Neural progenitor cell (in vitro differentiated cells): ENCODE measurements around the gene CDC123. TPM values are rescaled to one million over a fixed set of nuclear protein-coding genes. Genes with fewer than 3 reads are reported as not detected.

Source experiments
- DNase-seq: peaks from one replicate; pipeline ENCODE4 v3.0.0-alpha.2; 2016; ENCODE audit warnings: low spot score
- H2AFZ ChIP-seq: fragments of 200-600 bp; sonication (generic); replicated peaks from 2 replicates; pipeline ENCODE4 v1.6.1; 2016; ENCODE audit warnings: antibody characterized with exemption
- H3F3A ChIP-seq: fragments of 200-600 bp; sonication (generic); 2 replicates; pipeline ENCODE4 v1.6.1; 2016; ENCODE audit warnings: antibody characterized with exemption, low read depth
- H3K27ac ChIP-seq: fragments of 200-600 bp; sonication (generic); 2 replicates; pipeline ENCODE4 v1.5.1; 2016; ENCODE audit warnings: mild to moderate bottlenecking
- H3K27me3 ChIP-seq: fragments of 200-600 bp; sonication (generic); 2 replicates; pipeline ENCODE4 v1.6.1; 2016; ENCODE audit warnings: mild to moderate bottlenecking, moderate library complexity
- H3K36me3 ChIP-seq: fragments of 200-600 bp; sonication (generic); 2 replicates; pipeline ENCODE4 v1.5.1; 2016
- H3K4me1 ChIP-seq: fragments of 200-600 bp; sonication (generic); 2 replicates; pipeline ENCODE4 v1.6.1; 2016; ENCODE audit warnings: mixed run types
- H3K4me2 ChIP-seq: fragments of 200-600 bp; sonication (generic); 2 replicates; pipeline ENCODE4 v1.6.1; 2016
- H3K4me3 ChIP-seq: fragments of 200-600 bp; sonication (generic); 2 replicates; pipeline ENCODE4 v1.5.1; 2016
- H3K79me2 ChIP-seq: fragments of 200-600 bp; sonication (generic); 2 replicates; pipeline ENCODE4 v1.6.1; 2016; ENCODE audit warnings: low read depth
- H3K9ac ChIP-seq: fragments of 200-600 bp; sonication (generic); 2 replicates; pipeline ENCODE4 v1.6.1; 2016
- H3K9me3 ChIP-seq: fragments of 200-600 bp; sonication (generic); 2 replicates; pipeline ENCODE4 v1.5.1; 2016; ENCODE audit warnings: low read depth
- H4K20me1 ChIP-seq: fragments of 200-600 bp; sonication (generic); 2 replicates; pipeline ENCODE4 v1.6.1; 2016; ENCODE audit warnings: low read depth
- H3K27ac Mint-ChIP-seq: 3 replicates; pipeline ENCODE4 v1.8.0; 2021; ENCODE audit warnings: mixed read lengths
- H3K27me3 Mint-ChIP-seq: 2 replicates; pipeline ENCODE4 v1.8.0; 2022; ENCODE audit warnings: low read depth, mild to moderate bottlenecking, inconsistent platforms, moderate library complexity, mixed read lengths; ENCODE audit not compliant: insufficient read depth
- H3K36me3 Mint-ChIP-seq: 3 replicates; pipeline ENCODE4 v1.8.0; 2021; ENCODE audit warnings: mixed read lengths
- H3K4me1 Mint-ChIP-seq: 3 replicates; pipeline ENCODE4 v1.8.0; 2021; ENCODE audit warnings: mixed read lengths
- H3K4me3 Mint-ChIP-seq: 3 replicates; pipeline ENCODE4 v1.8.0; 2021; ENCODE audit warnings: mild to moderate bottlenecking, moderate library complexity, mixed read lengths
- H3K9me3 Mint-ChIP-seq: 3 replicates; pipeline ENCODE4 v1.8.0; 2020; ENCODE audit warnings: mixed read lengths
- EZH2 ChIP-seq: fragments of 200-600 bp; sonication (generic); IDR thresholded peaks from 2 replicates; pipeline ENCODE4 v1.6.1; 2017; ENCODE audit warnings: antibody characterized with exemption, mild to moderate bottlenecking, moderate library complexity
- EZH2phosphoT487 ChIP-seq: fragments of 200-600 bp; sonication (generic); IDR thresholded peaks from 2 replicates; pipeline ENCODE4 v1.6.1; 2017; ENCODE audit warnings: antibody characterized with exemption
- total RNA-seq: library from RNA; depleted of rRNA; stranded (reverse); fragments of >200 nt; gene quantifications from 2 replicates; pipeline ENCODE4 v1.2.3, GENCODE V29; 2015; ENCODE audit warnings: low replicate concordance
- TF ChIP-seq, protein P1 (sequence below): fragments of 200-600 bp; sonication (generic); IDR thresholded peaks from 2 replicates; pipeline ENCODE4 v1.5.1; 2017; ENCODE audit warnings: antibody characterized with exemption, mild to moderate bottlenecking

Gene CDC123
- total RNA-seq, 1 donor from 2014 or later = 134 TPM

DNA sequence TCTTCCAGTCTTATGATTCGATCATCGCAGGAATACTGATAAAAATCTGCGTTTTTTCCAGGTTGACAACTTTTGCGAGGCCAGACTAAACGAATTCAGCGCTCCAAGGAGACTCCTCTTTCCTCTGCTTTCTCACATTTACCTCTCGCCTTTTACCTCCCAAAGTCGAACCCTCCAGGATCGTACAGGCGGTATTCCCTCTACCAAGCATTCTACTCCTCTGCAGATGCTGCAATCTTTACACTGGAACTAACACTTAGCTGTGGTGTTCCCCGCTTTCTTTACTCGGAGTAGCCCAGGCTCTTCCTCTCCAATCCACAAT is 746 bp upstream of the CDC123 start:
- Histone ChIP-seq H3K9ac (peak overlapping the region; percentile 72), H3F3A (peaks cover 12% of the 10 kb centered on the region), H3K27me3 (no peaks in the 10 kb centered on the region), H2AFZ (peak overlapping the region; percentile 88), H3K36me3 (peaks cover 10% of the 10 kb centered on the region), H3K79me2 (peaks cover 95% of the 10 kb centered on the region), H3K9me3 (no peaks in the 10 kb centered on the region), H3K4me2 (peak overlapping the region; percentile 95), H3K27ac (peak overlapping the region; percentile 77), H3K4me3 (peak overlapping the region; percentile 88), H4K20me1 (peaks cover 6% of the 10 kb centered on the region), H3K4me1 (peaks cover 19% of the 10 kb centered on the region)
- Mint-ChIP-seq H3K36me3 (peaks cover 4% of the 10 kb centered on the region), H3K4me1 (peaks cover 14% of the 10 kb centered on the region), H3K27me3 (peaks cover 3% of the 10 kb centered on the region), H3K9me3 (no peaks in the 10 kb centered on the region), H3K4me3 (peak overlapping the region; percentile 98), H3K27ac (peak overlapping the region; percentile 99)
- TF ChIP-seq EZH2 (no peak), EZH2phosphoT487 (no peak)
- TF ChIP-seq, protein P1, sequence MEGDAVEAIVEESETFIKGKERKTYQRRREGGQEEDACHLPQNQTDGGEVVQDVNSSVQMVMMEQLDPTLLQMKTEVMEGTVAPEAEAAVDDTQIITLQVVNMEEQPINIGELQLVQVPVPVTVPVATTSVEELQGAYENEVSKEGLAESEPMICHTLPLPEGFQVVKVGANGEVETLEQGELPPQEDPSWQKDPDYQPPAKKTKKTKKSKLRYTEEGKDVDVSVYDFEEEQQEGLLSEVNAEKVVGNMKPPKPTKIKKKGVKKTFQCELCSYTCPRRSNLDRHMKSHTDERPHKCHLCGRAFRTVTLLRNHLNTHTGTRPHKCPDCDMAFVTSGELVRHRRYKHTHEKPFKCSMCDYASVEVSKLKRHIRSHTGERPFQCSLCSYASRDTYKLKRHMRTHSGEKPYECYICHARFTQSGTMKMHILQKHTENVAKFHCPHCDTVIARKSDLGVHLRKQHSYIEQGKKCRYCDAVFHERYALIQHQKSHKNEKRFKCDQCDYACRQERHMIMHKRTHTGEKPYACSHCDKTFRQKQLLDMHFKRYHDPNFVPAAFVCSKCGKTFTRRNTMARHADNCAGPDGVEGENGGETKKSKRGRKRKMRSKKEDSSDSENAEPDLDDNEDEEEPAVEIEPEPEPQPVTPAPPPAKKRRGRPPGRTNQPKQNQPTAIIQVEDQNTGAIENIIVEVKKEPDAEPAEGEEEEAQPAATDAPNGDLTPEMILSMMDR = no peak
- no peak for DNase-seq

DNA sequence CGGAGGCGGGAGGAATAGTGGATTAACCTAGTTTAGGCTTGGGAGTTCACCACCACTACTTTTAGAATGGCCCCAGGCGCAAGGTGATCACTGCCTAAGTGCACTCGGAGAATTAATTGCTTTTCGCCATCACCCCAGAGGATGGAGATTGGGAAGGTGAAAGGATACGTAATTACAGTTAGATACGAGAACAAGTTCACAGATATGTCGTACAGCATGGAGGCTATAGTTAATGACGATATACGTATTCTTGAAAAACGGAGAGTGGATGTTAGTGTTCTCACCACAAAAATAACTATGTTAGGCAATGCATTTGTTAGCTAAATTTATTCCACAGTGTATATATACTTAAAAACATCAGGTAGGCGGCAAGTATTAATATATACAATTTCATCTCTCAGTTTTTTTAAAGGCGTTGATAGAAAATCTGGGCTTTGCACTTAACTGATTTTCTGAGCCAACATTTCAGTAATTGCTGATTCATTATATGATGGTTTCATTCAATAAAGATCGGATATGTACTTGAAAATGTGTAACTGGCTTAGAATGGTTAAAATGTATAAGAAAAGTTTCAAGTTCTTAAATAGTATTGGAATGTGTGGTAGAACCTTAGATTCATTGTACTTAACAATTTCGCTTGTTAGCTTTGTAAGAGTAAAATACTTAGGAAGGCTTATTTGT is 683 bp downstream of the CDC123 start:
- H3K27ac ChIP-seq = no peak overlapping the region
- peak overlapping the region; percentile 72 for H3K9ac ChIP-seq
- H3K4me3 ChIP-seq = peak overlapping the region; percentile 88
- Mint-ChIP-seq H3K4me3 (peak overlapping the region; percentile 98), H3K27me3 (peaks cover 3% of the 10 kb centered on the region), H3K4me1 (peaks cover 14% of the 10 kb centered on the region), H3K27ac (peak overlapping the region; percentile 99), H3K36me3 (peaks cover 10% of the 10 kb centered on the region), H3K9me3 (no peaks in the 10 kb centered on the region)
- H2AFZ ChIP-seq = peak overlapping the region; percentile 88
- H3F3A ChIP-seq = peaks cover 12% of the 10 kb centered on the region
- H4K20me1 ChIP-seq = peaks cover 11% of the 10 kb centered on the region
- no peaks in the 10 kb centered on the region for H3K27me3 ChIP-seq
- peak overlapping the region; percentile 95 for H3K4me2 ChIP-seq
- peaks cover 95% of the 10 kb centered on the region for H3K79me2 ChIP-seq
- peaks cover 19% of the 10 kb centered on the region for H3K4me1 ChIP-seq
- H3K36me3 ChIP-seq = peaks cover 10% of the 10 kb centered on the region
- H3K9me3 ChIP-seq = no peaks in the 10 kb centered on the region
- no peak for DNase-seq
- TF ChIP-seq EZH2phosphoT487 (no peak), EZH2 (no peak)
- TF ChIP-seq, protein P1 = no peak

DNA sequence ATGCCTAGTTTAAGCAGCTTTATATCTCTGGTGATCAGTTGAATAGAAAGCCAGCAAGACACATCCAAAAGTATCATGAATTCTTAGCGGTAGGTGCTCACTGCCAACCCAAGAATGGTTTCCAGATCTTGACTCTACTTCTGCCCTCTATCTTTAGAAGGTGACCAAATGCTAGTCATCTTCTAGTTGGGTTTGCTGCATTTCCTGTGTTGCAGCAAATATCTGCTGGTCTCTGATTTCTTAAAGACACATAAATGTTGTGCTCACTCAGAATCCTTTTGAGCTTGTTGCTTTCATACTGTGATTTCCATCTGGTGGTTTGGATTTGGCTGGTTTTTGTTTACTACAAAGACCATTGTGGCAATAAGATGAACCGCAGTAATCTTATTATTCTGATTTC is 2.2 kb downstream of the CDC123 start:
- Histone ChIP-seq H3K4me3 (no peak overlapping the region), H3F3A (peaks cover 12% of the 10 kb centered on the region), H3K36me3 (peaks cover 10% of the 10 kb centered on the region), H3K4me1 (peaks cover 19% of the 10 kb centered on the region), H3K9ac (no peak overlapping the region), H2AFZ (no peak overlapping the region), H3K27me3 (no peaks in the 10 kb centered on the region), H4K20me1 (peaks cover 17% of the 10 kb centered on the region), H3K9me3 (no peaks in the 10 kb centered on the region), H3K79me2 (peaks cover 95% of the 10 kb centered on the region), H3K4me2 (peak overlapping the region; percentile 95), H3K27ac (no peak overlapping the region)
- Mint-ChIP-seq H3K36me3 (peaks cover 12% of the 10 kb centered on the region), H3K4me3 (peak overlapping the region; percentile 7), H3K4me1 (peaks cover 14% of the 10 kb centered on the region), H3K9me3 (no peaks in the 10 kb centered on the region), H3K27me3 (peaks cover 3% of the 10 kb centered on the region), H3K27ac (no peak overlapping the region)
- TF ChIP-seq EZH2 (no peak), EZH2phosphoT487 (no peak)
- TF ChIP-seq, protein P1 = no peak
- DNase-seq = no peak
